ENCODE results near the gene NOS1.

- TF ChIP-seq CTCF (conservative IDR thresholded peaks at IDR 0.05 in 1 of 2, IDR thresholded peaks at IDR 0.05 in 1 of 2; ENCODE audit: extremely low read depth in 1 of 2, insufficient read depth in 1 of 2, low read depth in 1 of 2, low read length in 2 of 2) = no peak
- TF ChIP-seq EZH2 (IDR thresholded peaks at IDR 0.05; ENCODE audit: borderline replicate concordance, low read length) = no peak
Measured at GRCh38 chr12:117226505-117226904, 134.9 kb downstream of the NOS1 start.
